Mucosa of descending colon (tissue), 3 donors: Measurements from ENCODE around the gene ABHD5. TPM values are rescaled to one million over a fixed set of nuclear protein-coding genes. Genes with fewer than 3 reads are reported as not detected.

Experiments used
- ATAC-seq: fragments of 200-7000 bp; cut with Tn5 transposase; one replicate; pipeline ENCODE4 v1.9.1; 2020; ENCODE audit warnings: mild to moderate bottlenecking, moderate library complexity
- DNase-seq, 3 donors: peaks; one replicate each; pipeline ENCODE4 v3.0.0-alpha.2; 2020
- H3K36me3 ChIP-seq: fragments of 200-600 bp; one replicate; pipeline ENCODE4 v1.8.0; 2021; ENCODE audit warnings: low read depth, mild to moderate bottlenecking
- H3K4me1 ChIP-seq: fragments of 200-600 bp; one replicate; pipeline ENCODE4 v1.8.0; 2021; ENCODE audit warnings: low read depth, mild to moderate bottlenecking
- H3K4me3 ChIP-seq: fragments of 200-600 bp; one replicate; pipeline ENCODE4 v1.8.0; 2021; ENCODE audit warnings: mild to moderate bottlenecking
- H3K9me3 ChIP-seq: fragments of 200-600 bp; one replicate; pipeline ENCODE4 v1.8.0; 2021; ENCODE audit warnings: mild to moderate bottlenecking
- intact Hi-C, 2 donors: fragments of 100-400 bp; cut with DNase I in 1 of 2; cut with micrococcal nuclease in 1 of 2; formaldehyde crosslinking; loops; one replicate each; pipeline versions ENCODE4 v1.11.0 to v1.11.1; 2022; cut with DNase I, micrococcal nuclease
- total RNA-seq, 3 donors: library from RNA; stranded (reverse); fragmentation: NEBNext Ultra II Directional in 2 of 3; extraction: Animal tissue kit (Norgen Biotek cat#: 25700) in 2 of 3; gene quantifications; one replicate each; pipeline versions ENCODE4 v1.2.1 to v1.2.4, GENCODE V29; 2021 to 2023
- TF ChIP-seq, protein P1 (sequence below): fragments of 200-600 bp; IDR thresholded peaks from one replicate; pipeline ENCODE4 v1.8.0; 2022; ENCODE audit warnings: antibody characterized with exemption, mild to moderate bottlenecking
- donor health status: DM: no; HTN: no; CAD: no; lungs with moderate emphysema.
- donor health status: DM: no; HTN: no; CAD: no.
- donor health status: DM: no; HTN: yes; CAD: no.

ABHD5 gene
- total RNA-seq, 3 donors from 2014 or later = 27.8 to 44.4 (median 31.7) TPM

DNA sequence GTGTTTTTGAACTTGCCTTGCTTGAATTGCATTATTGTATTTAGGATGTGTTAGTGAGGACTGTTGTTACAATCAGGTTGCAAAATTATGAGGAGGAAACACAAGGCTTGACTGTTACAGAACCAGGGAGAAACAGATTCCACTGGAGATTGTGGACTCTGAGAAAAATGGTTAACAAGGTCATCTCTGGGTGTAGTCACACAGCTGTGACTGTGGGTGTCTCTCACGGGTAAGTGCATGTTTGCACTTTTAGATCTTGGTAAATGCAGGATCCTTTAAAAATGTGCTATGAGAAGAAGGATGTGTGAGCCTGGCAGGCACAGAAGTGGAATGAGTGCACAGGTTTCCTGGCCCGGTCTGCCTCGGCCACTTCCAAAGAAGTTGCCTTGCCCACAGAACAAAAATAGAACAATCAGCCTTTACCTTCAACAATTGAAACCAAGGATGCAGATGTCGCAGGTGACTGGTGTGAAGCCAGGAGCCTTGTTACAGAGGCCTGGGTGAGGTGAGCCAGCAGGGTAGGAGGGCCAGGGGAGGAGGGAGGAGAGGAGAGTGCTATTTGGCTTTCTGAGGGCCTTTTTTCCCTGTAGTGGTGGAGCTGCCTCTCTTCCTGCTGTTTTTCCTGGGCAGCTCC is 68.0 kb downstream of the ABHD5 start:
- TF ChIP-seq, protein P1, sequence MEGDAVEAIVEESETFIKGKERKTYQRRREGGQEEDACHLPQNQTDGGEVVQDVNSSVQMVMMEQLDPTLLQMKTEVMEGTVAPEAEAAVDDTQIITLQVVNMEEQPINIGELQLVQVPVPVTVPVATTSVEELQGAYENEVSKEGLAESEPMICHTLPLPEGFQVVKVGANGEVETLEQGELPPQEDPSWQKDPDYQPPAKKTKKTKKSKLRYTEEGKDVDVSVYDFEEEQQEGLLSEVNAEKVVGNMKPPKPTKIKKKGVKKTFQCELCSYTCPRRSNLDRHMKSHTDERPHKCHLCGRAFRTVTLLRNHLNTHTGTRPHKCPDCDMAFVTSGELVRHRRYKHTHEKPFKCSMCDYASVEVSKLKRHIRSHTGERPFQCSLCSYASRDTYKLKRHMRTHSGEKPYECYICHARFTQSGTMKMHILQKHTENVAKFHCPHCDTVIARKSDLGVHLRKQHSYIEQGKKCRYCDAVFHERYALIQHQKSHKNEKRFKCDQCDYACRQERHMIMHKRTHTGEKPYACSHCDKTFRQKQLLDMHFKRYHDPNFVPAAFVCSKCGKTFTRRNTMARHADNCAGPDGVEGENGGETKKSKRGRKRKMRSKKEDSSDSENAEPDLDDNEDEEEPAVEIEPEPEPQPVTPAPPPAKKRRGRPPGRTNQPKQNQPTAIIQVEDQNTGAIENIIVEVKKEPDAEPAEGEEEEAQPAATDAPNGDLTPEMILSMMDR = no peak
- Histone ChIP-seq H3K4me3 (no peak overlapping the region), H3K9me3 (no peaks in the 10 kb centered on the region), H3K4me1 (peaks cover 10% of the 10 kb centered on the region), H3K36me3 (no peaks in the 10 kb centered on the region)
- intact Hi-C loops = no loop called here
- DNase-seq = no peak
- ATAC-seq = peak; percentile 37

- intact Hi-C loops = no loop called here
- ATAC-seq (peak; percentile 18), DNase-seq (no peak)
- Histone ChIP-seq H3K4me3 (no peak overlapping the region), H3K4me1 (peaks cover 10% of the 10 kb centered on the region), H3K9me3 (no peaks in the 10 kb centered on the region), H3K36me3 (no peaks in the 10 kb centered on the region)
- TF ChIP-seq, protein P1 = no peak
Observed at GRCh38 chr3:43759297-43759782, 68.6 kb downstream of the ABHD5 start.

- Histone ChIP-seq H3K4me1 (peaks cover 10% of the 10 kb centered on the region), H3K4me3 (no peak overlapping the region), H3K9me3 (no peaks in the 10 kb centered on the region), H3K36me3 (no peaks in the 10 kb centered on the region)
- DNase-seq = no peak
- intact Hi-C loops = no loop called here
- no peak for ATAC-seq
- TF ChIP-seq, protein P1 = no peak
Observed at GRCh38 chr3:43759938-43760337, 69.2 kb downstream of the ABHD5 start.

DNA sequence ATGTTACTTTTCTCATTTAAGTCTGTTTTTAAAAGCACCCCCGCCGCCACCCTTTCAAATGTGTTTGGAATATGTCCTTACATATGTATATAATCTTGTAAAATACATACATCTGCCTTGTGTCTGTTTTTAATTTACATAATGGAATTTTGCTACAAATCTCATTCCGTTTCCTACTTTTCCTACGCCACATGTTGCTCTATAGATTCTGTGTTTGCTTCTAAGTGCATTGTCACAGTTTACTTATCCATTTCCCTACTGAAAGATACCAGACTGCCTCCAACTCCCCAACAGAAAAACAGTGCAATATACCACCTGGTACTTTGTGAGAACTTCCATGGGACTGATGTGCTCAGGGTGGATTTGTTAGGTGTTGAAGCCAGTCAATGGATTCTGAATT is 70.2 kb downstream of the ABHD5 start:
- H3K4me3 ChIP-seq = no peak overlapping the region
- intact Hi-C loops = no loop called here
- DNase-seq (no peak), ATAC-seq (no peak)
- no peaks in the 10 kb centered on the region for H3K9me3 ChIP-seq
- peaks cover 10% of the 10 kb centered on the region for H3K4me1 ChIP-seq
- H3K36me3 ChIP-seq = no peaks in the 10 kb centered on the region
- TF ChIP-seq, protein P1 = no peak

DNA sequence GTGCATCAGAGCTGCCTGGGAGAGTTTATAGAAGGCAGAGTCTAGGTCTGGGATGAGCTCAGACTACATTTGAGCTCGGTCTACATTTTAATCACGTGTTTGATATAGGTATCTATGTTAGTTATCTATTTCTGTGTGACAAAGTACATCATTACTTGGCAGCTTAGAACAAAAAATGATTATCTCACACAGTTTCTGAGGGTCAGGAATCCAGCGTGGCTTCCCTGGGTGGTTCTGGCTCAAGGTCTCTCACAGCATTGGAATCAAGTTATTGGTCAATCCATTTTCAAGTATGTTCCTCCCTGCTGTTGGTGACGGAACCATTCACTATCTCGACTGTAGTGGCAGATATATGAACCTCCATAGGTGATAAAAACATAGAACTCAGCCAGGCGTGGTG is 71.7 kb downstream of the ABHD5 start:
- Histone ChIP-seq H3K4me1 (peaks cover 4% of the 10 kb centered on the region), H3K36me3 (no peaks in the 10 kb centered on the region), H3K4me3 (no peak overlapping the region), H3K9me3 (no peaks in the 10 kb centered on the region)
- DNase-seq (no peak), ATAC-seq (no peak)
- intact Hi-C loops = no loop called here
- TF ChIP-seq, protein P1 = no peak

GRCh38 chr3:43764056-43764455 is 73.3 kb downstream of the ABHD5 start:
- Histone ChIP-seq H3K9me3 (no peaks in the 10 kb centered on the region), H3K4me1 (peaks cover 5% of the 10 kb centered on the region), H3K4me3 (no peak overlapping the region), H3K36me3 (no peaks in the 10 kb centered on the region)
- intact Hi-C loops = no loop called here
- DNase-seq = no peak
- TF ChIP-seq, protein P1 = no peak
- ATAC-seq = no peak
